GM12878 (cell line): ENCODE measurements around the gene SHB. TPM values are rescaled to one million over a fixed set of nuclear protein-coding genes. Genes with fewer than 3 reads are reported as not detected.

Experiments used
- ATAC-seq: fragments of 200-7000 bp; cut with Tn5 transposase; 3 replicates; pipeline ENCODE4 v1.9.1; 2020; ENCODE audit warnings: mild to moderate bottlenecking, moderate library complexity
- BruUV-seq: library from RNA; stranded (reverse); fragments of 400-500 nt; replicated peaks from 2 replicates; lab custom pipeline; 2021; lab: Mats Ljungman, UMichigan
- CTCF ChIA-PET: fragments of 300-600 bp; sonication (Branson Sonifier 250); formaldehyde crosslinking; extraction: SDS; loops from one replicate; lab custom pipeline; 2021; ENCODE audit warnings: inconsistent platforms; lab: Yijun Ruan, JAX
- POLR2A ChIA-PET: fragments of 350-600 bp; formaldehyde crosslinking; extraction: SDS; loops from one replicate; lab custom pipeline; 2021; ENCODE audit warnings: inconsistent platforms; lab: Charles Lee
- RAD21 ChIA-PET: fragments of 300-600 bp; sonication (Branson Sonifier 250); formaldehyde crosslinking; loops from one replicate; lab custom pipeline; 2023; ENCODE audit warnings: antibody characterized with exemption; ENCODE audit not compliant: unreplicated experiment; lab: Charles Lee
- SMC1A ChIA-PET: fragments of 300-600 bp; sonication (Branson Sonifier 250); formaldehyde crosslinking; loops from one replicate; lab custom pipeline; 2023; ENCODE audit not compliant: unreplicated experiment, uncharacterized antibody; lab: Charles Lee
- DNase-seq: peaks from one replicate; pipeline ENCODE4 v3.0.0-alpha.2; 2011; ENCODE audit warnings: low read depth, low spot score
- FAIRE-seq: peaks from 3 replicates; lab custom pipeline; 2011; peaks lifted over from hg19 to GRCh38; lab: Jason Lieb, UNC
- H2AFZ ChIP-seq: 2 replicates; pipeline ENCODE4 v1.6.0; 2011; ENCODE audit warnings: low read depth, low read length, control low read depth; ENCODE audit not compliant: control insufficient read depth
- H3K27ac ChIP-seq: 2 replicates; pipeline ENCODE4 v1.5.1; 2011; ENCODE audit warnings: control low read depth; ENCODE audit not compliant: control insufficient read depth, insufficient read depth
- H3K27me3 ChIP-seq, 2 experiments: replicated peaks in 1 of 2; 2 replicates each; pipeline versions ENCODE4 v1.6.0 to v1.6.1; 2011; ENCODE audit warnings: low read length in 1 of 2; ENCODE audit not compliant: control insufficient read depth in 2 of 2, insufficient read depth in 2 of 2
- H3K36me3 ChIP-seq, 2 experiments: 2 replicates each; pipeline ENCODE4 v1.5.1; 2011; ENCODE audit warnings: low read length in 1 of 2; ENCODE audit not compliant: control insufficient read depth in 2 of 2, insufficient read depth in 2 of 2
- H3K4me1 ChIP-seq: 2 replicates; pipeline ENCODE4 v1.6.1; 2011; ENCODE audit warnings: mild to moderate bottlenecking, low read length, moderate library complexity, mixed read lengths; ENCODE audit not compliant: control insufficient read depth, insufficient read depth
- H3K4me2 ChIP-seq: 2 replicates; pipeline ENCODE4 v1.6.0; 2011; ENCODE audit warnings: control low read depth; ENCODE audit not compliant: control insufficient read depth, insufficient read depth
- H3K4me3 ChIP-seq: fragments of 200-600 bp; sonication (generic); 2 replicates; pipeline ENCODE4 v1.5.1; 2016
- H3K79me2 ChIP-seq: 2 replicates; pipeline ENCODE4 v1.6.0; 2011; ENCODE audit warnings: low read length; ENCODE audit not compliant: control insufficient read depth, insufficient read depth
- H3K9ac ChIP-seq: 2 replicates; pipeline ENCODE4 v1.8.0; 2011; ENCODE audit warnings: low read length, control low read depth, mixed read lengths; ENCODE audit not compliant: control insufficient read depth, insufficient read depth
- H3K9me3 ChIP-seq: replicated peaks from 3 replicates; pipeline ENCODE4 v1.5.1; 2011; ENCODE audit warnings: mild to moderate bottlenecking, low read length; ENCODE audit not compliant: control insufficient read depth, insufficient read depth
- H4K20me1 ChIP-seq: 2 replicates; pipeline ENCODE4 v1.6.0; 2011; ENCODE audit not compliant: control insufficient read depth, insufficient read depth
- EP300 ChIP-seq, 2 experiments: fragments of 150-350 bp in 1 of 2; IDR thresholded peaks; 2 replicates each; pipeline ENCODE4 v1.6.1; 2011 to 2012; ENCODE audit warnings: low read depth in 2 of 2, low read length in 2 of 2, borderline replicate concordance in 1 of 2, improper control_type of control experiment in 1 of 2, inconsistent platforms in 1 of 2; ENCODE audit not compliant: control insufficient read depth in 1 of 2
- HDAC6 ChIP-seq: fragments of 200-600 bp; sonication (generic); IDR thresholded peaks from one replicate; pipeline ENCODE4 v1.8.0; 2017; ENCODE audit warnings: antibody characterized with exemption; ENCODE audit not compliant: unreplicated experiment
- HSF1 ChIP-seq: fragments of 150-350 bp; IDR thresholded peaks from 2 replicates; pipeline ENCODE4 v1.6.1; 2014; ENCODE audit warnings: mild to moderate bottlenecking, low read depth, low read length
- IRF4 ChIP-seq: IDR thresholded peaks from 2 replicates; pipeline ENCODE4 v1.6.1; 2011; ENCODE audit warnings: low read depth, low read length
- LARP7 ChIP-seq: fragments of 450-650 bp; IDR thresholded peaks from 2 replicates; pipeline ENCODE4 v1.6.1; 2017; ENCODE audit warnings: mild to moderate bottlenecking
- MEF2A ChIP-seq: IDR thresholded peaks from 2 replicates; pipeline ENCODE4 v1.6.1; 2011; ENCODE audit warnings: low read depth, mild to moderate bottlenecking, low read length, moderate library complexity; ENCODE audit not compliant: insufficient read depth
- NR2C2 ChIP-seq: IDR thresholded peaks from 2 replicates; pipeline ENCODE4 v1.6.1; 2011; ENCODE audit warnings: borderline replicate concordance, low read depth; ENCODE audit not compliant: control insufficient read depth, insufficient read length
- PAX8 ChIP-seq: fragments of 450-650 bp; IDR thresholded peaks from 2 replicates; pipeline ENCODE4 v1.6.1; 2017; ENCODE audit warnings: mild to moderate bottlenecking, moderate library complexity
- POU2F2 ChIP-seq: IDR thresholded peaks from 3 replicates; pipeline ENCODE4 v1.6.1; 2011; ENCODE audit warnings: low read depth, mild to moderate bottlenecking, low read length, borderline replicate concordance
- SMC3 ChIP-seq: IDR thresholded peaks from 2 replicates; pipeline ENCODE4 v1.6.1; 2011; ENCODE audit warnings: low read length, improper control_type of control experiment, borderline replicate concordance
- SREBF2 ChIP-seq: IDR thresholded peaks from 2 replicates; pipeline ENCODE4 v1.6.1; 2012; ENCODE audit warnings: mild to moderate bottlenecking, low read length
- TARDBP ChIP-seq: IDR thresholded peaks from 2 replicates; pipeline ENCODE4 v1.6.1; 2016; ENCODE audit warnings: borderline replicate concordance
- TBL1XR1 ChIP-seq: IDR thresholded peaks from 2 replicates; pipeline ENCODE4 v1.6.1; 2012; ENCODE audit warnings: low read depth, low read length, improper control_type of control experiment
- TCF3 ChIP-seq: IDR thresholded peaks from 2 replicates; pipeline ENCODE4 v1.6.1; 2012; ENCODE audit warnings: low read depth, mild to moderate bottlenecking, low read length, borderline replicate concordance; ENCODE audit not compliant: insufficient read depth
- WRNIP1 ChIP-seq: IDR thresholded peaks from 2 replicates; pipeline ENCODE4 v1.6.1; 2011; ENCODE audit warnings: low read depth, low read length, improper control_type of control experiment, borderline replicate concordance
- ZBTB4 ChIP-seq: fragments of 450-650 bp; formaldehyde crosslinking; IDR thresholded peaks from 2 replicates; pipeline ENCODE4 v1.4.0; 2022; ENCODE audit warnings: mild to moderate bottlenecking, moderate library complexity
- WGBS: methylation state at CpG from one replicate; pipeline ENCODE4 v1.1.6; 2016; ENCODE audit warnings: low lambda C conversion rate; ENCODE audit not compliant: insufficient replicate concordance, insufficient coverage; ENCODE audit errors: missing lambda C conversion rate; 5-methylcytosine and 5-hydroxymethylcytosine counted together
- in situ Hi-C: fragments of 300-500 bp; cut with MboI; formaldehyde crosslinking; loops from 9 replicates; pipeline ENCODE4 v1.14.3; 2018; ENCODE audit warnings: mixed read lengths
- intact Hi-C: fragments of 100-400 bp; cut with micrococcal nuclease; formaldehyde crosslinking; loops from one replicate; pipeline ENCODE4 v1.14.2; 2022; ENCODE audit not compliant: unreplicated experiment
- polyA plus RNA-seq, 11 experiments: library from polyadenylated mRNA; depleted of rRNA in 4 of 11; unstranded in 6 of 11; stranded (reverse) in 5 of 11; fragments of >200 nt; fragmentation: Nextera tagmentation in 4 of 11; fragmentation: Illumina TruSeq in 1 of 11; extraction: Ambion mirVana in 4 of 11; extraction: Trizol in 1 of 11; gene quantifications; 1 replicate in 1 of 11; 2 replicates in 10 of 11; pipeline versions ENCODE4 v1.2.1 to v1.2.3, GENCODE V29; 2011 to 2016; ENCODE audit warnings: inconsistent platforms in 2 of 11, missing spikeins in 2 of 11, low read depth in 1 of 11
- total RNA-seq, 4 experiments: library from RNA; depleted of rRNA in 3 of 4; stranded (reverse); fragments of >200 nt in 3 of 4; fragmentation: Illumina TruSeq in 1 of 4; extraction: Trizol in 1 of 4; gene quantifications; 2 replicates each; pipeline versions ENCODE4 v1.2.1 to v1.2.3, GENCODE V29; 2013 to 2021
- TF ChIP-seq, protein P1 (sequence below): IDR thresholded peaks from 2 replicates; pipeline ENCODE4 v1.6.1; 2011; ENCODE audit warnings: low read depth, mild to moderate bottlenecking, low read length, moderate library complexity, borderline replicate concordance; ENCODE audit errors: extremely low read depth
- TF ChIP-seq, protein P2 (sequence below): IDR thresholded peaks from 2 replicates; pipeline ENCODE4 v1.6.1; 2011; ENCODE audit warnings: low read depth, low read length, improper control_type of control experiment, borderline replicate concordance

SHB gene
- total and polyA plus RNA-seq, 10 of the 15 experiments (the other 5 are each of a cell fraction or from before 2014, with no cell fraction given) = 0.29 to 6.2 (median 1.3) TPM

DNA sequence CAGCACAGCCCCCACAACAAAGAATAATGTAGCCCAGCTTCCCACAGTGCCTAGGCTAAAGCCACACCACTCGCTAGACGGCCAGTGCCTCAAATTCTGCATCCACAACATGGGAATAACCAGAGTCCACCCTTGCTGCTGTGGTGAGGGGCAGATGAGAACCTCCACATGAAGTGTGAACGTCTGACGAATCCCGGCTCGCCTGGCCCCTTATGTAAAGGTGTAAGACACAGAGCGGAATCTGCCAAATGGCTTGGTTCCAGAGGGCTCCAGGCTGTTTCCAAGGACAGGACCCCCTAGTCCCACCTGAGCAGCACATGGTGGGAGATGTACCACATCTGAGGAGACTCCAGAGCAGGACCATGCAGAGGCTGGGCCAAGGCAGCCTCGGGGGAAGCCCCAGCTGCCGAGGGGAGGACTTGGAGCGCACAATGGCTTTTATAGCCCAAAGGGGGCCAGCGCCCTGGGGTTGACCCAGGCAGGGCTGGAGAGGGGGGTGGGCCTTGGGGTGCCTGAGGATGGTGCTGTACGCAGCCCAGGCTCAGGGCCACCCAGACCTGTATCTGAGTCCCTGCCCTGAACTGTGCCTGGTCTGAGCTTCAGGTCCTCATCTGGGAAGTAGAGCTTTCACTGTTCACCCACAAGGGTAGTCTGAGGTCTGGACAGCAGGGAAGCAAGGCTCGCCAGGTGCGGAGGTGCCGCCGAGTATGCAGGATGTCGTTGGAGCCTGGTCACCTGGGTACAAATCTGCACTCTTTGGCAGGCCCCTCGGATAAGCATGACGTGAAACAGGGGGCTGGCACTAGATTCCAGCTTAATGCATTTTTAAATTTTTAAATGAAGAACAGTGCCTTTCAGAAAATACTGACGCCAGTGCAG lies 140.2 kb downstream of the SHB start:
- H3K9ac ChIP-seq = no peak overlapping the region
- no peak overlapping the region for H3K4me2 ChIP-seq
- no peak for FAIRE-seq
- no peak for DNase-seq
- ChIA-PET RAD21 (interaction anchor here (0.5 kb wide), 2 partner anchors 140 to 334 kb away, joined by 3 read pairs; no protein-coding TSS in a partner anchor), CTCF (no interaction called here), SMC1A (no interaction called here), POLR2A (no interaction called here)
- H3K27me3 ChIP-seq = no peaks in the 10 kb centered on the region
- ATAC-seq = no peak
- no peak overlapping the region for H3K4me3 ChIP-seq
- H3K27ac ChIP-seq = no peak overlapping the region
- no peaks in the 10 kb centered on the region for H4K20me1 ChIP-seq
- no peaks in the 10 kb centered on the region for H3K36me3 ChIP-seq
- in situ Hi-C loops (no loop called here), intact Hi-C loops (no loop called here)
- H3K79me2 ChIP-seq = no peaks in the 10 kb centered on the region
- BruUV-seq = no TSS peak
- 65% methylated on average over 20 of the region's 20 CpGs for WGBS
- H3K9me3 ChIP-seq = no peaks in the 10 kb centered on the region
- H2AFZ ChIP-seq = no peak overlapping the region
- no peaks in the 10 kb centered on the region; the same call in 1 of the 2 replicates for H3K4me1 ChIP-seq
- TF ChIP-seq SMC3 (no peak), HDAC6 (no peak), POU2F2 (no peak), IRF4 (no peak), PAX8 (no peak), MEF2A (no peak), SREBF2 (no peak), WRNIP1 (no peak), TBL1XR1 (no peak), EP300 (IDR thresholded peaks at IDR 0.05; ENCODE audit: borderline replicate concordance in 1 of 2, control insufficient read depth in 1 of 2, low read depth in 2 of 2, low read length in 2 of 2) (no peak), TARDBP (no peak), LARP7 (no peak), HSF1 (no peak), NR2C2 (no peak), TCF3 (no peak), ZBTB4 (CRISPR knock-in tag) (no peak)
- TF ChIP-seq, protein P1, sequence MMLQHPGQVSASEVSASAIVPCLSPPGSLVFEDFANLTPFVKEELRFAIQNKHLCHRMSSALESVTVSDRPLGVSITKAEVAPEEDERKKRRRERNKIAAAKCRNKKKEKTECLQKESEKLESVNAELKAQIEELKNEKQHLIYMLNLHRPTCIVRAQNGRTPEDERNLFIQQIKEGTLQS = no peak
- TF ChIP-seq, protein P2, sequence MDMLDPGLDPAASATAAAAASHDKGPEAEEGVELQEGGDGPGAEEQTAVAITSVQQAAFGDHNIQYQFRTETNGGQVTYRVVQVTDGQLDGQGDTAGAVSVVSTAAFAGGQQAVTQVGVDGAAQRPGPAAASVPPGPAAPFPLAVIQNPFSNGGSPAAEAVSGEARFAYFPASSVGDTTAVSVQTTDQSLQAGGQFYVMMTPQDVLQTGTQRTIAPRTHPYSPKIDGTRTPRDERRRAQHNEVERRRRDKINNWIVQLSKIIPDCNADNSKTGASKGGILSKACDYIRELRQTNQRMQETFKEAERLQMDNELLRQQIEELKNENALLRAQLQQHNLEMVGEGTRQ = no peak
